Head of caudate nucleus (tissue), 42 donors: Measurements from ENCODE around the gene KRT32.

Source experiments
- DNase-seq, 42 donors: peaks; one replicate each; pipeline versions ENCODE4 v3.0.0 to v3.0.0-alpha.2; 2020 to 2021; ENCODE audit warnings: mixed read lengths in 7 of 42
- intact Hi-C: fragments of 100-400 bp; cut with DNase I; formaldehyde crosslinking; loops from one replicate; pipeline ENCODE4 v1.15.0; 2022

Gene KRT32

DNA sequence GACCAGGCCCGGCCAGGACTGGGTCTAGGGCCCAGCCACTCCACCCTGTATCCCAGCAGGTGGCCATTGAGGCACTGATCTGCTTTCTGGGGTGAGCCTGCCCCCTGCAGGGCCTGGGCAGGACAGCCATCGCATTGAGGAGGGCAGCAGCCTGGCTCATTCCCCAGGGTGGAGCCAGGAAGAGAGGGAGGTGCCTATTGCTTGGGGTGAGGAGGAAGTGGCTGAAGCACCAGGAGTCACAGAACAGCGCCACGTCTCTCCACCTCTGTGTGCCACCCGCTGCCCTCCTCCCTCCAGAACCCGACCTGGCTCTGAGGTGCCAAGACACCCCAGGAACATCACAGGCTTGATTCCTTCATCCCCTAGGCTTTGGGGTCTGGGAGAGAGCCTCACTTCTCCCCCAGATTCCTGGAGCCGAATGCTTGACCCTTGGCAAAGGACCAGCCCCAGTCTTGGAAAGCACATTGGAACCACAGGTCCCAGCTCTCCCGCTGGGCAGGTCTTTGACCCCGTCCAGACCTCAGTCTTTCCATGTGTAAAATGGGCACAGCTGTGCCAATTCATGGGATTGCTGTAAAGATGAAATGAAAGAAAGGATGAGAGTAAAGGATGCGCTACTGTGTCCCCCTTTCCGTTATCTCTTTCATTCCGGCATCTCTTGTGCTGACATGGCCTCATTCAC lies 29.8 kb upstream of the KRT32 start:
- intact Hi-C loops = no loop called here
- peak in 31 of 42 donors; percentile 9 to 59 (median 28) for DNase-seq

DNA sequence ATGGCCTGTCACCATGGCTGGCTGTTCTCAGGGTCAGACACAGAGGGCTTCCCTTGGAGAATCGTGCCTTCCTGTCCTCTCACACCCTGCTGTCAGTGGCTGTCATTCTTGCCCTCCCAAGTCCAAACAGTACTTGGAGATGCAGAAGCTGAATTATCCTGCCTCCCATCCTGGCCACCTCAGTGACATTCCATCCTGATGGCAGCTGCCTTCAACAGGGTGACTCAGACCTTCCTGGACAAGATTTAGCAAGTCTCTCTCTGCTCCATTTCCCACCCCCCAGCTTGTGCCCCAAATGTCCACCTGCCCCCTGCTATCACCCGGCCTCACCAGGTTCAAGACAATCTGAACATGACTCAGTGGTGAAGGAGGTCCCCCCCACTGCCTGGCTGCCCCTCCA lies 27.3 kb upstream of the KRT32 start:
- DNase-seq = no peak
- intact Hi-C loops = no loop called here

DNA sequence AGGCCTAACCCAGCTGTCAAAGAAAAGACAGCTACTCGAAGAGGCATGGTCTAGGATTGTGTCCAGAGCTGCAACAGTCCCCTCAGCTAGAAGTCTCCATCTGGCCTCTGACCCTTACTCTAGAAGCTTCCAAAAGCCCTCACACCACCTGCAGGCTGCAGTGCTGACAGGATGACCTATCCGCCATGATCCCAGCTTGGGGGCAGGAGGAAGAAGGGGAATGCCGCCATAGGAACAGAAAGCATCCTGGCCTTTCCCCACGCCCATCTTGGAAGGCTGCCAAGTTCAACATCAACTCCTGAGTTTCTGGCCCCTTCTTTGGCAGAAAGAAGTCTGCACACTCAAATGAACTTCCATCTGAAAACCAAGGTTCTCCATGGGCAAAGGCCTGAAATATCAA lies 25.6 kb upstream of the KRT32 start:
- DNase-seq = no peak
- intact Hi-C loops = no loop called here

DNA sequence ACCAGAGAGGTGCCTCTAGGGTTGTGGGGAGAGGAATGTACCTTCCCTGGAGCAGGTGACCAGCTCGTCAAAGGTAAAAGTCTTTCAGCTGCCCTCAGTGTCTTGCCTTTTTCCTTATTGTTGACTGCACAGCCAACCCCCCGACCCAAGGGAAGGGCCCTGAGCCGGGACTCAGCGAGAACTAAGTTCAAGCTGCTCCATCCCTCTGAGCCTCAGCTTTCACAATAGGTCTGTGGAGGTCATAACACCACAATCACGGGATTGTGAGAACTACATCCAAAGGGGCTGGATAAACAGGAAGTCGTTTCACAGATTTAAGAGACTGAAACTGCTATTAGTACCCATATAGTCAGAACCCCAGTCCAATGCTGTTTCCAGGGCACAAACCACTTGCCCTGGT lies 25.2 kb upstream of the KRT32 start:
- DNase-seq = peak in 1 of 42 donors; percentile 6
- intact Hi-C loops = no loop called here

DNA sequence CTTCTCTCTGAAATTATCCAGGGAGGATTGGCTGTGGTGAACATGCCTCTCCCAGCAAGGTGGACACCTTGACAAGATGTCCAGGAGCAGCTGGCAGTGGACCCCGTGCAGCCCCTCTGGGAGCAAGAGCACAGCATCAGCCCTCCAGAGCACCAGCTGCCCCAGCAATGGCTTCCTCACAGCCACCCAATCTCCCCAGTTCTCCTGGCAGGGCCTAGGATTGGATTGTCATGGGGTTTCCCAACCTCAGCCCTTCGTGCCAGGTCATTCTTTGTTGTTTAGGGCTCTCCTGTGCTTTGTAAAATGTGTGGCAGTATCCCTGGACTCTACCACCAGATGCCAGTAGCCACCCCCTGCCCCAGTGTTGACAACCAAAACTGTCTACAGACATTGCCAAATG lies 24.3 kb upstream of the KRT32 start:
- intact Hi-C loops = no loop called here
- DNase-seq = no peak

DNA sequence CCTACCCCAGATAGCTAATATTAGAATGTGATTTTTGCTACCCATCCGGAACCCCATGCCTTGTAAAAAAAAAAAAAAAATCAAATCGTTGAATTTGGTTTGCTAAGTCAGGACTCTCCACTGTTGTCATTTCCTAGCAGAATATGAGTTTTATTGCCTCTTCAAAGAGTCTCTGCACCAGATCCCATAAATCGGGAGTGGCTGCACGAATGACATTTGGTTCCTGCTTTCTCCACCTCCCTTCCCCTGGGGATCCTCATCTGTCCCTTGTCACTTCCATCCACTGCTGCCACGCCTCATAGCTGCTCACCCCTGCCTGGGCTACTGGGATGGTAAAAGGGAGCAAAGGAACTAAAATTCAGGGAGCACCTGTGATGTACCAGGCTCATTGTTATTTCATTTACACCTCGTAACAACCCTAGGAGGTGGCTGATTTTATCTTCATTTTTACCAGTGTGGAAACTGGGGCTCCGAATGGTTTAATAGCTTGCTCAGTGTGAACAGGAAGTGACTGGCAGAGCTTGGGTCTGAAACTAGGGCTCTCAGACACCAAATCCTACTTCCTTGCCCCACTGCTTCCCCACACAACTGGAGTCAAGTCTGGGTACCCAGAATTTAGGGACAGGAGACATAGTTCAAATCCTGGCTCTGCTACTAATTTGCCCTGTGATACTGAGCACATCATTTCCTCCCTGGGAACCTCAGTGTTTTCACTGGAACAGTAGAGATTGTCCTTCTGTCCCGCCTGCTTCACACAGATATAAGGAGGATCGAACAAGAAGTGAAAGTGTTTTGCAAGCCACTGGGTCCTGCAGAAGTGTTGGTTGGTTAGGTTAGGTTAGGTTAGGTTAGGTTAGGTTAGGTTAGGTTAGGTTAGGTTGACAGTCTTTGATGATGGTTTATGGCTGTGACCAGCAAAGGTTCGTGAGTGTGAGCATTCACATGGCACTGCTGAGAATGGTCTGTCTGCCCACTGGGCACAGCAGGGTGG lies 23.1 kb upstream of the KRT32 start:
- DNase-seq = no peak
- intact Hi-C loops = no loop called here

DNA sequence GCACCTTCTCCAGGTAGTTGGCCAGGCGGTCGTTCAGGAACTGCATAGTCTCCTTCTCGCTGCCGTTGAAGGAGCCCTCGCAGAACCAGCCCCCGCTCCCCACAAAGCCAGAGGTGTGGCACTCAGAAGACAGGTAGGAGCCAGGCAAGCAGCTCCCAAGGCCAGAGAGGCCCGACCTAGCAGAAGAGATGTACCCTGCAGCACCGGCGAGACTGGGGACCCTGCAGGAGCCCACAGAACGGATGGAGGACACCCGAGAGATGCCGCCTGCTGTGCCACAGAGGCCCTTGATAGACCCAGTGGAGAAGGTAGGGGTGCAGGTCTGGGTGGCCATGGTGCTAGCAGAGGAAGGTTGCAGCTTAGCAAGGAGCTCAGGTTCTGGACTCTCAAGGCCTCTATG lies 22.3 kb upstream of the KRT32 start, which contains the start of gene KRT36:
Gene KRT36 (minus strand): TSS at position 380 of the 400 bp plus-strand sequence. CDS start 46 bp downstream, at position 334.
- DNase-seq = no peak
- intact Hi-C loops = no loop called here

DNA sequence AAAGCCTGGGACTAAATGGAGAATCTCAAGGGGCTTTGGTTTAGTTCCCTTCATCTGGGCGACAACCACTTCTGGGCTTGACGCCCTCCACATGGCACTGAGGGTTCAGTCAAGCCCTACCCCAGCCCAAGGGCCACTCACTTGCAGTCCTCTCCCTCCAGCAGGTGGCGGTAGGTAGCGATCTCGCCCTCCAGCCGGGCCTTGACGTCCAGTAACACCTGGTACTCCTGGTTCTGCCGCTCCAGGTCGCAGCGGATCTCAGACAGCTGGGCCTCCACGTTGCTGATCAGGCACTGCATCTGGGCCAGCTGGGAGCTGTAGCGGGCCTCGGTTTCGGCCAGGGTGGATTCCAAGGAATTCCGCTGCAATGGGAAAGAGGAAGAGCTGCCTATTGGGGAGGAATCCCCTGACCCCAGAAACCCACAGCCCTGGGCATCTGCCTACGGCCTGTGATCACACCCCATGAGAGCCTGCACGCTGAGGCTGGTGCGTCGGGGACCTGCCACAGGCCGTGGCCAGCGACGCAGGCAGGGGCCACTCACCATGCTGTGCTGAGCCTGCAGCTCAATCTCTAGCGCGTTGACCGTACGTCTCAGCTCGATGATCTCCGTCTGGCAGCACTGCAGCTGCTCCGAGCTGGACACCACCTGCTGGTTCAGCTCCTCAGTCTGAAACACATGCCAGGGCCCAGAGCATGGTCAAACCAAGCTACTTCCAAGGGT lies 19.8 kb upstream of the KRT32 start:
- intact Hi-C loops = no loop called here
- peak in 7 of 42 donors; percentile 17 to 53 (median 26) for DNase-seq

DNA sequence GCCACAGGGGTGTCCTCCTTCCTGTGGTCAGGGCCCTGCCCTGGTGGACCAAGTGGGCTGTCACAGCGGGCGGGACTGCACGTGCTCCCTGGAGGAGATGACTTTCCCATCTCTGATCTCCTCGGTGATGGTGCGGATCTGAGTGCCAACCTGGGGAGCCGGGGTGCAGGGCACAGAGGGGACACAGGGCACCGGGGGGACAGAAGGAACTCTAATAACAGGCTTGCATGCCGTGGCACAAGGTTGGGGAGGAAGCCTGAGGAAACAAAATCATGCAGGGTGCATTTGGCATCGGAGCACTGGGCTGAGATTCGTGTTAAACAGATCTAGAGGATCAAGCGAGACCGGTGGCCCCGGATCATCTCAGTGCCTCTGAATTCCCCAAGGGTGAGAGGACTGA lies 19.1 kb upstream of the KRT32 start:
- intact Hi-C loops = no loop called here
- no peak for DNase-seq

DNA sequence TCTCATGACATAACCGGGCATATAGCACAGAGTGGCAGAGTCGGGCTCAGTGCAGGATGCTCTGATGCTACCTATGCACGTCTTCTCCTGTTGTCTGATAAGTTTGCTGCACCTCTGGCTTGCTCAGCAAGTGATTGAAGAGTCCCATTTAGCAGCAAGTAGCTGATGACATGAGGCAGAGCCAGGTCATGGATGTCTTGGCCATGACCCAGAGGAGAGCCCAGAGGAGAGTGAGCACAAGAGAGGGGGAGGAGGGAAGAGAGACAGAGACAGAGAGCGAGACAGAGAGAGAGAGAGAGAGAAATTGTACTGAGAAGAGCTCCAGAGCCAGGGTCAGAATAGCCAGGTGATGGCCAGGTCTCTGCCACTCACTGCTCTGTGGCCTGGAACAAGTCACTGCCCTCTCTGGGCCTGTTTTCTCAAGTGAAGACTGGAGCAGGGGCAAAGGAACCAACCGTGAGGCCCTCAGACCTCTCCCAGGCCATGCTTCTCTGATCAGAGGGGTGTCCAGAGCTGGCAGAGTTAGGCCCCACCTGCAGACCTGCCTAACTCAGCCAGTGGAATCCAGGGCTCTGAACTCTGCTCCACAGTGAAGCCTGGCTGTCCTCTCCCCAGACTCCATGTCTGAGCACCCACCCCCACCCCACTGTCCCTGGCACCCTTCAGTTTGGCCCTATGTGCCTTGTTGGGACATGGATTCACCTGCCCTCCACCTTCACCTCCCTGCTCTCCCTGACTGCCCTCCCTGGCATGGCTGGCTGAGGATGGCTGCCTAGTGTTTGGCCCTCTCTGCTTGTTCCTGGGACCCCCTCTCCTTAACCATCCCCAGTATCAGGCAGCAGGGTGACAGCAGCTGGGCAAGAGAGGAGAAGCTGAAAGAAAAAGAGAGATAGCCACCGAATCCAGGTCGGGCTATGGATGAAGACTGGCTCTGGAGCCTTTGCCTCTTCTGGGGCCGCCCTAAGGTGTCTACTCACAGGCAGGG lies 18.0 kb upstream of the KRT32 start:
- intact Hi-C loops = no loop called here
- no peak for DNase-seq

DNA sequence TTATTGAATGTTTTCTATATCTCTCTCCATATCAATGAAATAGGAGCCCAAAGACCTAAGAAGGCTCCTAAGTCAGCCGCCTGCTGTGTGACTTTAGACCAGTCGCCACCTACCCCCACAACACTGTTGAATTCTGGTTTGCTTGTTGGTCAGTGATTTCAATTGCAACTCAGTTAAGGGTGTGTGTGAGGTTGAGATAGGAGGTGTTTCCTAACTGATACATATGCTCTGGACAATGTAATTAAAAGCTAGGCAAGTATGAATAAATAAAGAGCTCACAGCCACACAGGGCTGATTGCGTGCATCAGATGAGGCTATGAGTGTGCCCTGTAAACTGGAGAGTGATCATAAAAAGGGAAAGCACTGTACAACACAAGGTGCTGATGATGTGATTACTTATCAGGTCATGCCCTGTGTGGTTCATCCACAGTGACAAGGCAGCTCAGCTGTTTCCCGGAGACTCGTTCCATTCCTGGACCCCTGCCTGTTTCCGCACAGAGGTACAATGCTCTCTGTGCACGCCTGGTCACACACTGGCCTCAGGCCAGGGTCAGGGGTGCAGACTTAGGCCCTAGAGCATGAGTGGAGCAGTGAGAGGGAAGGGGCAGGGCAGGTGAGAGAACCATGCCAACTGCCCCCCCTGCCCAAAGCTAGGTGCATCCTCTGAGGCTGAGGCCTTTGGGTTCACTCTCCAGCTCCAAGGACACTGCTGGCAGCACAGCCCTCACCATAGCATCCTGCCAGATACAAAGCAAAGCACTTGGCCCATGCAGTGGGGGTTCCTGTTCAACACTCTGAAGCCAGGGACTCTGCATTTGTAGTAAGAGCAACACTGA lies 17.0 kb upstream of the KRT32 start:
- intact Hi-C loops = no loop called here
- no peak for DNase-seq

DNA sequence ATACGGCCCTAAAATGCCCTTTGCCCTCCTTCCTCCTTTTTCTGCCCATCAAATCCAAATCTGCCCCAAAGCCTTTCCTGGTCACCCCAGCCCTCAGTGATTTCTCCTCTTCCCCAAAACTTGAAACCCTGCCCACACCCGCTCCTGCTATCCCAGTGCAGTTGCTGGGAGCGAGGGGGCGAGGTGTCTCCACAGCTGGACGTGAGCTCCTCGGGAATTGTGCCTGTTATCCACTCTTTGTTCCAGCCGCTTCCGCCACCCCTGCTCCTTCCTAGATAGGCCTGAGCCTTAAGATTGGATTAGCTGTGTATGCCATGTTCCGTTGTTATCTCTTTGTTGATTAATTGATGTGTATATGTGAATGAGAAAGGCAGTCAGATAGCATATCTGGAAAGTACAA lies 16.3 kb upstream of the KRT32 start:
- peak in 1 of 42 donors; percentile 19 for DNase-seq
- intact Hi-C loops = no loop called here

DNA sequence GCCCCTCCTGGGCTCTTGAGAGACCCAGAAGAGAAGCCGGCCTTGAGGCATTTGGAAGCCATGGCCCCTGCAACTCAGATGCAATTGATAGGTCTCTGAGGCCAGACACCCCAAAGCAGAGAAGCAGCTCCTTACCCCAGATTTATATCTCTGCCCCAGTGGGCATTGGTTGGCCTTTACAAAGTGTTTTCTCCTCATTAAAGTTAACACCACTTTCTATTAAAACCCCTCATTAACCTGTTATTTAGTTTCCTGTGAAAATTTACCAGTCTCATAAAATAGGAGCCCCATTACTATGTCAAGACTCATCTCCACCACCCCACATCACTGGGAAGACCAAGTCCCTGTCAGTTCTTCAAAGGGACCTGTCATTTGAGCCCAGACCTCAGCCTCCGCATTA lies 13.8 kb upstream of the KRT32 start, which contains the start of gene KRT35:
Gene KRT35 (minus strand): TSS at position 116 of the 400 bp plus-strand sequence. CDS start 54 bp downstream, at position 62.
- DNase-seq = peak in 1 of 42 donors; percentile 9
- intact Hi-C loops = no loop called here

DNA sequence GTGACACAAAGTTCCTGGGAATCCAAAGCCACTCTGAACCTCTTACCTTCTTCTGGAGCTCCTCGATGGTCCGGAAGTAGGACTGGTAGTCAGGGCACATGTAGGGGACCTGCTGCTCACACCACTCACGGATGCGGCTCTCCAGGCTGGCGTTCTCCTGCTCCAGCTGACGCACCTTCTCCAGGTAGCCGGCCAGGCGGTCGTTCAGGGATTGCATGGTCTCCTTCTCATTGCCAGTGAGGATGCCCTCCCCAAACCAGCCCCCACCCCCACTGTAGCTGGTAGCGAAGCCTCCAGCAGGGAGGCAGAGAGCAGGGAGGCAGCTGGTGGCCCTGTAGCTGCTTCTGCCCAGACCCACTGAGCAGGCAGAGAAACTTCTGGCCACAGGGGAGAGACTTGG lies 13.4 kb upstream of the KRT32 start:
- peak in 1 of 42 donors; percentile 22 for DNase-seq
- intact Hi-C loops = no loop called here

DNA sequence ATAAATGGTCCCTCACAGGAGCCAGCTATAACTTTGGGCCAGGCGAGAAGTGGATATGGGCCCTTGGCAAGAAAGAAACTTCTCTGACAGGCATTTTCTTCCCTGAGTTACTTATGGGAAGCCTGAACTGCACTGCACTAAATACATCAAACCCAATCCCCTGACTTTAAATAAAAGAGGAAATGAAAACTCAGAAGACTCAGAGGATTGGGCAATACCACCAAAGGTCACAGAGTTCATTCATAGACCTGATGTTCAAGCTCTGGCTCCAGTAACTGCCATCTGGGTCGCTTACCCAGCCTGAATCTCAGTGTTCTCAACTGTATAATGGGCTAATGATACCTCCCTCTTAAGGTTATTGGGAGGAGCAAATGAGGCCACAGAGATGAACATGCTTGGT lies 12.9 kb upstream of the KRT32 start:
- no peak for DNase-seq
- intact Hi-C loops = no loop called here

DNA sequence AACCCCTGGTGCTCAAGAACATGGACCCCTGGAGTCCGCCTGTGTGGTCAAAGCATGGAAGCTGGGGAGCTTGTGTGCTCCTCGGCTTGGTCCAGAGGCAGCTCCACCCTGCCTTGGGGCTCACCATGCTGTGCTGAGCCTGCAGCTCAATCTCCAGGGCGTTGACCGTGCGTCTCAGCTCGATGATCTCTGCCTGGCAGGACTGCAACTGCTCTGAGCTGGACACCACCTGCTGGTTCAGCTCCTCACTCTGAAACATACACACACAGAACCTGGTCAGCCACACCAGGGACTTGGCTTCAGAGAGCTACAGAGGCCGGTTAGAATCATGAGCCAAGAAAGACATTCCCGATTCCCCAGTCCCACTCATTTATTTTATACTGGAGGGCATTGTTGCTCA lies 11.1 kb upstream of the KRT32 start:
- DNase-seq = peak in 1 of 42 donors; percentile 17
- intact Hi-C loops = no loop called here
